HUES48 (cell line): ENCODE data around the gene GARNL3.

ENCODE experiments used
- H3K27ac ChIP-seq: one replicate; pipeline ENCODE4 v1.7.0; 2013; ENCODE audit warnings: low read depth, low read length, inconsistent platforms
- H3K27me3 ChIP-seq: 2 replicates; pipeline ENCODE4 v1.6.1; 2013; ENCODE audit warnings: mild to moderate bottlenecking, low read length; ENCODE audit not compliant: control insufficient read depth, insufficient read depth
- H3K36me3 ChIP-seq: 2 replicates; pipeline ENCODE4 v1.6.1; 2013; ENCODE audit warnings: low read length; ENCODE audit not compliant: control insufficient read depth, insufficient read depth
- H3K4me1 ChIP-seq: 2 replicates; pipeline ENCODE4 v1.6.1; 2013; ENCODE audit warnings: mild to moderate bottlenecking, low read length; ENCODE audit not compliant: control insufficient read depth, insufficient read depth
- H3K4me3 ChIP-seq: 2 replicates; pipeline ENCODE4 v1.5.1; 2013; ENCODE audit warnings: mild to moderate bottlenecking, low read depth, low read length
- H3K9ac ChIP-seq: 2 replicates; pipeline ENCODE4 v1.6.1; 2013; ENCODE audit warnings: mild to moderate bottlenecking, low read depth, low read length, moderate library complexity
- H3K9me3 ChIP-seq: 2 replicates; pipeline ENCODE4 v1.6.1; 2013; ENCODE audit warnings: low read length; ENCODE audit not compliant: control insufficient read depth, insufficient read depth

GARNL3 gene

GRCh38 chr9:127336086-127336485, 71.5 kb downstream of the GARNL3 start:
- no peak overlapping the region for H3K9ac ChIP-seq
- H3K9me3 ChIP-seq = no peaks in the 10 kb centered on the region
- no peaks in the 10 kb centered on the region for H3K4me1 ChIP-seq
- no peak overlapping the region for H3K4me3 ChIP-seq
- no peak overlapping the region for H3K27ac ChIP-seq
- no peaks in the 10 kb centered on the region for H3K27me3 ChIP-seq
- H3K36me3 ChIP-seq = peaks cover 23% of the 10 kb centered on the region

GRCh38 chr9:127336506-127337352, 72.2 kb downstream of the GARNL3 start:
- H3K4me3 ChIP-seq = no peak overlapping the region
- no peak overlapping the region for H3K27ac ChIP-seq
- no peaks in the 10 kb centered on the region for H3K9me3 ChIP-seq

DNA sequence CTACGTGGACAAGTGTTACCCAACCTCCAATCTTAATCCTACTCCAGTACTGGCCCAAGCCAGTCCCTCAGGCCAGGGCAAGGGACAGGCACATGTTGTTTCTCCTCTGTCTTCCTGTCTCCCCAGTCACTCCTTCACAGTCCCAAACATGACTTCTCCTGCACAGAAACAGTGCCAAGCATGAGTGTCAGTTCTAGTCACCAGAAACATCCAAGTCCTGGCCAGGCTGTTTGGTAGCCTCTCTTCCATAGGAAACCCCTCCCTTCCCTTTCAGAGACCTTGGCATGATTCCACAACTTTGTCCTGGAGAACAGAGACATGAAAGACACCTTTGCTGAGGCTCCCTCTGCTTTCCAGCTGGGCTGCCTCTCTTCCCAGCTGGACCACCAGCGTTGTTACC, 76.1 kb downstream of the GARNL3 start:
- Histone ChIP-seq H3K9ac (no peak overlapping the region), H3K36me3 (peaks cover 34% of the 10 kb centered on the region), H3K27ac (no peak overlapping the region), H3K4me3 (no peak overlapping the region), H3K4me1 (no peaks in the 10 kb centered on the region), H3K9me3 (no peaks in the 10 kb centered on the region), H3K27me3 (no peaks in the 10 kb centered on the region)

More at GRCh38 chr9:127336506-127337352, 72.2 kb downstream of the GARNL3 start:
- Histone ChIP-seq H3K9ac (no peak overlapping the region), H3K4me1 (no peaks in the 10 kb centered on the region), H3K36me3 (peaks cover 23% of the 10 kb centered on the region), H3K27me3 (no peaks in the 10 kb centered on the region)

DNA sequence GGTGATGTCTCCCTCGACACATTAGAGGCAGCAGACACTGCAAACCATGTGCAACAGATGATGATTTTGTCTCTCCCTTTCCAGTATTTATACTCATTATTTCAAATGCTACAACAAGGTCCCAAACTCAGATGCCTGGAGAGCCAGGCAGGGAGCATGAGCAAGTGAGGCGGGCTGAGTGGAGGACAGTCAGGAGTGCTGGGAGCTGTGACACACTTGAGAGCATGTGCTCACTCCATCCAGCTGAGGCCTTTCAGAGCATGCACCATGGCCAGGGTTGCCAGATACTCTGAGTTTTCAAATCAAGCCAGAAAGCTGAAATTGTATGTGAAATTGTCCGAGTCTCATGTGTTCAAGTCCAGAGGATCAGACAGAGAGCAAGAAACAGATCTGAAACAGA, 76.6 kb downstream of the GARNL3 start:
- peaks cover 32% of the 10 kb centered on the region for H3K36me3 ChIP-seq
- no peak overlapping the region for H3K9ac ChIP-seq
- no peaks in the 10 kb centered on the region for H3K4me1 ChIP-seq
- no peak overlapping the region for H3K4me3 ChIP-seq
- H3K9me3 ChIP-seq = no peaks in the 10 kb centered on the region
- H3K27ac ChIP-seq = no peak overlapping the region
- H3K27me3 ChIP-seq = no peaks in the 10 kb centered on the region

DNA sequence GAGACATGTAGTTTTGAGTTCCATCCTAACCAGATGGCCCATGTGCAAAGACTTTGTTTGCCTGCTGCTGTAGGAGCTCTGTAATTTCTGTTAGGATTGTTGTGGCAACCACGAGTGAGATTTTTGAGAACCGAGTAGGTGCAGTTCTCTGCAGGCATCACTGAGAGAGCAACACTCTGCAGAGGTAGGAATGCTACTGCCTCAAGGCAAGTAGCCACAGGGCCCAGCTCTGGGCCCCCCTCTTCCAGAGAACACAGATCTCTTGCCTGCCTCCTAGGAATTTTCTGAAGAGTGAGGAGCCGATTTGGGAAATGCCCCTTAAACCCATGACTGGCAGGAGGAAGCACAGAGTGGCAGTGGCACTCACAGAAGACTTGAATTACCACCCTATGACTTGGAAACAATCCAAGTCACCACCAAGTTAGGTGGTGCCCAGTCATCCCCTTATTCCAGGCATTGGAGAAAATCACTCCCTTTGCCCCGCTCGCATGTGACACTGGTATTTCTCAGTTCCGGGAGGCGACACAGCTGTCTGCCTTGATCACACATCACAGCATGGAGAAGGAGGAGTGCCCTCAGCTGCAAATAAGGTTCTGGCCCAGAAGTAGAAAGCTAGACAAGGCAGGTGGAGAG, 79.9 kb downstream of the GARNL3 start:
- Histone ChIP-seq H3K9me3 (no peaks in the 10 kb centered on the region), H3K36me3 (peaks cover 28% of the 10 kb centered on the region), H3K27me3 (no peaks in the 10 kb centered on the region), H3K4me3 (no peak overlapping the region), H3K4me1 (peaks cover 6% of the 10 kb centered on the region; the same call in 1 of the 2 replicates), H3K27ac (no peak overlapping the region), H3K9ac (no peak overlapping the region)

GRCh38 chr9:127345566-127345965, 81.0 kb downstream of the GARNL3 start:
- Histone ChIP-seq H3K4me1 (peaks cover 6% of the 10 kb centered on the region; the same call in 1 of the 2 replicates), H3K9ac (no peak overlapping the region), H3K27me3 (no peaks in the 10 kb centered on the region), H3K36me3 (peaks cover 19% of the 10 kb centered on the region), H3K9me3 (no peaks in the 10 kb centered on the region), H3K27ac (no peak overlapping the region), H3K4me3 (no peak overlapping the region)

GRCh38 chr9:127346584-127346983, 82.0 kb downstream of the GARNL3 start:
- Histone ChIP-seq H3K9me3 (no peaks in the 10 kb centered on the region), H3K9ac (no peak overlapping the region), H3K36me3 (peaks cover 14% of the 10 kb centered on the region), H3K4me1 (peaks cover 6% of the 10 kb centered on the region; the same call in 1 of the 2 replicates), H3K4me3 (no peak overlapping the region), H3K27ac (no peak overlapping the region), H3K27me3 (no peaks in the 10 kb centered on the region)

- H3K4me3 ChIP-seq = no peak overlapping the region
Observed at GRCh38 chr9:127347831-127348776, 83.5 kb downstream of the GARNL3 start.

DNA sequence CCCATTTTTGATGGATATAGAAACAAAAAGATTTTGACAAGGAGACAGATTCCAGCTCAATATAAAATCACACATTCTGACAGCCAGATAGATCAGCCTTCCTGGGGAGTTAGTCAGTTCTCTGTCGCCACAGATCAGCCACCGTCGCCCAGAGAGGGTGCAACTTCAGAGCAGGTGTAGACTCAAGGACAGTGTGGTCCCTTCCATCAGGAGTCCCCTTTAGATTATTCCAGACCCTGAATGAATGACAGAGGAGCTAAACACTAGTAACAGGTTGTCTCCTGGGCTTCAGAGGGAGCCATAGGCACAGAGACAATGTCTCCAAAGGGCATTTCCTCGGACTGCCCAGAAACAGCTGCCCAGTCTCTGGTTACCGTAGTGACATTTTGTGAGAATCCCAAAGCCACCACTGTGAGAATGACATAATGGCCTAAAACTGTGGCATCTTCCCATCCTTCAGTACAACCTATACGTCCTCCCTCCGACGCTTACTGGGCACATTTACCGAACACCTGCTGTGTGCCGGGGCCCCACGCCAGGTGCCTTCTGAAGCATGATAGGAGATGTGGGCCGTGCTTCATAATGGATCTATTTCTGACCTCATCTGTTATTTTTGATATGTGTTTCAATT, 85.0 kb downstream of the GARNL3 start:
- Histone ChIP-seq H3K9ac (no peak overlapping the region), H3K9me3 (no peaks in the 10 kb centered on the region), H3K4me3 (no peak overlapping the region), H3K4me1 (peaks cover 25% of the 10 kb centered on the region), H3K27me3 (no peaks in the 10 kb centered on the region), H3K36me3 (peaks cover 13% of the 10 kb centered on the region), H3K27ac (no peak overlapping the region)

More at GRCh38 chr9:127347831-127348776, 83.5 kb downstream of the GARNL3 start:
- H3K27ac ChIP-seq = no peak overlapping the region
- peaks cover 10% of the 10 kb centered on the region; the same call in 1 of the 2 replicates for H3K4me1 ChIP-seq
- no peak overlapping the region for H3K9ac ChIP-seq
- H3K36me3 ChIP-seq = peaks cover 14% of the 10 kb centered on the region
- H3K27me3 ChIP-seq = no peaks in the 10 kb centered on the region
- no peaks in the 10 kb centered on the region for H3K9me3 ChIP-seq
